GM18873 (cell line): ENCODE data around the gene OR6C68.
"Not testable (repeated sequence)": the region's sequence is repeated elsewhere in the genome, so short reads cannot be mapped to it uniquely, and the experiment has no call there.

ENCODE experiments used
- ATAC-seq: cut with Tn5 transposase; IDR thresholded peaks from one replicate; pipeline ENCODE4 v1.9.1; 2021; ENCODE audit warnings: mild to moderate bottlenecking, moderate library complexity, moderate number of reproducible peaks; ENCODE audit not compliant: unreplicated experiment, low FRiP score

The OR6C68 gene

GRCh38 chr12:55492078-55492477, at the start of gene OR6C68:
TSS of gene OR6C68 (plus strand) at chr12:55492378. CDS start at chr12:55492378, 0 bp downstream.
- ATAC-seq = no peak

- no peak for ATAC-seq
Measured at GRCh38 chr12:55443776-55444175, 48.4 kb upstream of the OR6C68 start, which contains the start of gene OR6C2. TSS of gene OR6C2 (plus strand) at chr12:55444076. CDS start at chr12:55452214, 8,138 bp downstream.

DNA sequence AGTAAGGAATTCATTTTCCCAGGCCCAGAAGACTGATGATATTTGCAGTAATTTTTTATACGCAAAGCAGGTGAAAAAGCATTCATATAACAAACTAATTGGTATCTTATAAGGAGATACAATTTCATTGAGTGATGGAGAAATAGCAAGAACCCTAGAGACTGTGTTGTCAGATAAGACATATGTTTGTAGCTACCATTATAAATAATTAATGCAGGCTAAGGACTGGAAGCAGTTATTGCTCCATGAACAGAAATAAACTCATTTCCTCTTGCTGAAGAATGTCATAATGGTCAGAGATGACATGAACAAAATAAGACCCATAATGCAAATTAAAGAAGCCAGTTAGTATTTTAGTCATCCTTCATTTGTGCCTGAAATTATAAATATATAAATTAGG, 46.8 kb upstream of the OR6C68 start:
- ATAC-seq = no peak

DNA sequence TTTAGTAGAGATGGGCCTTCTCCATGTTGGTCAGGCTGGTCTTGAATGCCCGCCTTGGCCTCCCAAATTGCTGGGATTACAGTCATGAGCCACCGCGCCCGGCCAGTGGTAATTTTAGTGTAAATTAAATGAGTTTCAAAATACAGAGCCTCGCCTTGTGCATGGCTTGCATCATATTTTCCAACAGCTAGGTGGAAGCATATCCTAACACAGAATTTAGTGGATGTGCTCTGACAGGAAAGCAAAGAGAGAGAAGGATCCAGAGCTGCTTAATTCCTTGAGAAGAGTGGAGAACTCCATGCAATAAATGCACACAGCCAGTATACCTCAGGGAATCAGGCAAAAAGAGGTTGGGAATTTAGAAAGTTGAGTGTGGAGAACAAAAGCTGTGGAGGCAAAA, 45.9 kb upstream of the OR6C68 start:
- no peak for ATAC-seq

GRCh38 chr12:55448825-55449224, 43.4 kb upstream of the OR6C68 start:
- no peak for ATAC-seq

DNA sequence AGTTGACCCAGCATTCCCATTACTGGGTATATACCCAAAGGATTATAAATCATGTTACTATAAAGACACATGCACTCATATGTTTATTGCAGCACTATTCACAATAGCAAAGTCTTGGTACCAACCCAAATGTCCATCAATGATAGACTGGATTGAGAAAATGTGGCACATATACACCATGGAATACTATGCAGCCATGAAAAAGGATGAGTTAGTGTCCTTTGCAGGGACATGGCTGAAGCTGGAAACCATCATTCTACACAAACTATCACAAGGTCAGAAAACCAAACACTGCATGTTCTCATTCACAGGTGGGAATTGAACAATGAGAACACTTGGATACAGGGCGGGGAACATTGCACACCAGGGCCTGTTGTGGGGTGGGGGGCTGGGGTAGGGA, 27.3 kb upstream of the OR6C68 start:
- ATAC-seq = not testable (repeated sequence)

DNA sequence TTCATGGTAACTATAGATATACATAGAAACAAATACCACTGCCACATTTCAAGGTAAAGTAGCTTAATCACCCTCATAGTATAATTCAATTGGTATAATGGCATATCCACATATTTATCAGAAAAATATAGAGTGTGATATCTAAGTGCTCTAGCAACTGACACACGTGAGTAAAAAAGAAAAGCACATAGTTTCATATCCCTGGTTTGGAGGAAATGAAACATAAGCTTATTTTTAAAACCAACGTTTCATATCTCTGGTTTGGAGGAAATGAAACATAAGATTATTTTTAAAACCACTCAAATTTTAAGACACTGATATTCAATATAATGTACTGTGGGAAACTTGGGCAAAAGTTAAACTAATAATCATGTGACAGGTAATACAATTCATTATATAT, 24.3 kb upstream of the OR6C68 start:
- ATAC-seq = no peak

DNA sequence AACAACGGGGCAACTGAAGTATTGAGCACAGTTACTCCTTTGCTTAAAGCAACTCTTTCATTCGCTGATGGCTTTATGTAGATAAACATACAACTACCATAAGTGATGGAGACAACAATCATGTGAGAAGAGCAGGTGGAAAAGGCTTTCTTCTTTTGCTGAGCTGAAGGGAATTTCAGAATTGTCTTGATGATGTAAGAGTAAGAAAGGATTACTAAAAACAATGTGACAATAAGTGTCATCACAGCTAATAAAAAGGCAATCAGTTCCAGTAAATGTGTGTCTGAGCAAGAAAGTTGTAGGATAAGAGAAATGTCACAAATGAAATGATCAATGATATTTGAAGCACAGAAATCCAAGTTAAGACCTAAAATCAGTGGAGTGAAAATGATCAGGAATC, 22.9 kb upstream of the OR6C68 start:
- no peak for ATAC-seq

DNA sequence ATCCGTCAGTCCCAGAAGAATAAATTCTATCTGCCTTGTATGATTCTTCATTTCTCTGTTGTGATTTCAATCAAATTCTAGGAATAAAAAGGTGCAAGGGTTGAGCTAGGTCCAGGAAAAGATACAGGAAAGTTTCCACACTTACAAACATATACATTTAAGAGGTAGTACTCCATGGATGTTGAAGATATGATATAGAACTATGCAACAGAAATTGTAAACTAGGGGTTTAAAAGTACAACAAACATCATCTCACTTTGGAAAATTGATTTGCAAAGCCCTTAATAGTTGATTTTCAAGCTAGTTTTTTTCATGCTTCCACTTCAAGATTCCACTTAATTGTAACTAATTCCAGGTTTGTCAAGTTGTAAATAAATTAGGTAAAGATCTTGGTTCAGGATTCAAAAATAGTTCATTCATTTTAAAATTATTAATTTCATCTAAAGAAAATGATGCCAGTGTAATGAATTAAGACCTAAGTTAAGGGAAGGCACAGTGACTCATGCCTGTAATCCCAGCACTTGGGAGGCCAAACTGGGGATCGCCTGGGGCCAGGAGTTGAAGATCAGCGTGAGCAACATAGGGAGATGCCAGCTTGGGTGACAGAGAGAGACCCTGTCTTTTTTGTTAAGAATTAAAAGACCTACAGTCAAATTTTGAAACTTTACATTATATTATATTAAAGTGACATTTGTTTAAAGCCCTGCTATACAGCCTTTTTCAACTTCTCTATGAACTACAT, 21.9 kb upstream of the OR6C68 start, which contains the start of gene OR6C70:
TSS of gene OR6C70 (minus strand) at position 51 of the 742 bp plus-strand sequence. CDS start at position 51, 0 bp downstream.
- ATAC-seq = no peak

- ATAC-seq = no peak
Measured at GRCh38 chr12:55472264-55472663, 19.9 kb upstream of the OR6C68 start.

GRCh38 chr12:55479136-55479535, 13.0 kb upstream of the OR6C68 start:
- ATAC-seq = not testable (repeated sequence)

DNA sequence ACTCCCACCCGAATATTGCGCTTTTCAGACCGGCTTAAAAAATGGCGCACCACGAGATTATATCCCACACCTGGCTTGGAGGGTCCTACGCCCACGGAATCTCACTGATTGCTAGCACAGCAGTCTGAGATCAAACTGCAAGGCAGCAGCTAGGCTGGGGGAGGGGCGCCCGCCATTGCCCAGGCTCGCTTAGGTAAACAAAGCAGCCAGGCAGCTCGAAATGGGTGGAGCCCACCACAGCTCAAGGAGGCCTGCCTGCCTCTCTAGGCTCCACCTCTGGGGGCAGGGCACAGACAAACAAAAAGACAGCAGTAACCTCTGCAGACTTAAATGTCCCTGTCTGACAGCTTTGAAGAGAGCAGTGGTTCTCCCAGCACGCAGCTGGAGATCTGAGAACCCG, 7.9 kb upstream of the OR6C68 start:
- not testable (repeated sequence) for ATAC-seq

- ATAC-seq = no peak
Measured at GRCh38 chr12:55495490-55495889, 3.3 kb downstream of the OR6C68 start.

DNA sequence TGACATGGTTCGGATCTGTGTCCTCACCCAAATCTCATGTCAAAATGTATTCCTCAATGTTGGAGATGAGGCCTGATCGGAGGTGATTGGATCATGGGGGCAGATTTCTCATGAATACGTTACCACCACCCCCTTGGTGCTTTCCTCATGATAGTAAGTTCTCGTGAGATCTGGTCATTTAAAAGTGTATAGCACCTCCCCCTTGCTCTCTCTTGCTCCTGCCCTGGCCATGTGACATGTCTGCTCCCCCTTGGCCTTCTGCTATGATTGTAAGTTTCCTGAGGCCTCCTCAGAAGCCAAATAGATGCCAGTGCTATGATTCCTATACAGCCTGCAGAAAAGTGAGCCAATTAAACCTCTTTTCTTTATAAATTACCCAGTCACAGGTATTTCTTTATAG, 7.1 kb downstream of the OR6C68 start:
- ATAC-seq = no peak

DNA sequence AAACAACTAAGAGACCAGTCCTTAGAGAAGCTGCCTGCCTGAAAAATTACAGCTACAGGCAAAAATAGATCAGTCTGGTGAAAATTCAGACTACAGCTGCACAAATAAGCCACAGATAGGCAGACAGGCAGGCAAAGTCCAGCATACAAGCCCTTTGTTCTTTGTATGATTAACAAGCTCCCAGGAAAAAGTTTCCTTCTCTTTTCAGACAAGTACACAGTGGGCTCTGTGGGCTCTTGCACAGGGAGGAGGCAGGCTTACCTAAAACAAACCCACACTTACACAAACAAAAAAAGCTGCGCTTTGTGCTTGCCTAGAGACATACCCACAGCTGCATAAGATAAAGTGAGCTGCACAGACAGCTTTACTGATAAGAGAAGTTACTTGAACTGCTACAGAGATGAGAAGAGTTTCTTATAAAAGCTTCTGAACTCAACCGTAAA, 7.7 kb downstream of the OR6C68 start:
- no peak for ATAC-seq

DNA sequence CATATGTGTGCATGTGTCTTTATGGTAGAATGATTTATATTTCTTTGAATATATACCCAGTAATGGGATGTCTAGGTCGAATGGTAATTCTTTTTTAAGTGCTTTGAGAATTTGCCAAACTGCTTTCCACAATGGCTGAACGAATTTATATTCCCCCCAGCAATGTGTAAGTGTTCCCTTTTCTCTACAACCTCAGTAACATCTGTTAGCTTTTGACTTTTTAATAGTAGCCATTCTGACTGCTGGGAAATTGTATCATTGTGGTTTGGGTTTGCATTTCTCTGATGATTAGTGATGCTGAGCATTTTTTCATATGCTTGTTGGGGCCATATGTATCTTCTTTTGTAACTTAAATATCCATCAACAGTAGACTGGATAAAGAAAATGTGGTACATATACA, 9.4 kb downstream of the OR6C68 start:
- ATAC-seq = no peak

DNA sequence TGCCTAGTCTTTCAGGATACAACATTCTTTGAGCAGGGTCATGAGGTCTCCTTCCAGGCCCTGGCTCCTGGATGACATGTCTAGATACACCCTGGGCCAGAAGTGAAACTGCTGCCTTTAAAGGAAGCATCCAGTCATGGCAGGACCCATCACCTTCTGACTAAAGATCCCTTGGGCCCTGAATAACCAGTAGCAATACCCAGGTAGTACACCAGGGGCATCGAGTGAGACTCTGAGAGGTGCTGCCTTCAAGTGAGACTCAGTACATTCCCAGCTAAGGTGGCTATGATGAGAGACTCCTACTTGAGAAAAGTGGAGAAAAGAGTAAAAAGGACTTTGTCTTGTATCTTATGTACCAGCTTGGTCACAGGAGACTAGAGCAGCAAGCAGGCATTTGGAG, 23.5 kb downstream of the OR6C68 start:
- no peak for ATAC-seq

DNA sequence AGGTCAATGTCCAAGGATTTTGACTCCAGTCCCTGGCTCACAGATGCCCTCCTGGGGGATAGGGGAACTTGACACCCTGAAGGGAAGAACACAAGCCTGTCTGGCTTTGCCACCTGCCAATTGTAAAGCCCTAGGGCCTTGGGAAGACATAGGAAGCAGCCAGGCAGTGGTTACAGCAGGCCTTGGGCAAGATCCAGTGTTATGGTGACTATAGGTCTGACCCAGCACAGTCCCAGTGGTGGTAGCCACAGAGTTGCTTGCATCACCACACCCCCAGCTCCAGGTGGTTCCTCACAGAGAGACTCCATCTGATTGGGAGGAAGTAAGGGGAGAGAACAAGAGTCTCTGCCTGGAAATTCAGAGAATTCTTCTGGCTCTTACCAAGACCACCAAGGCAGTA, 24.2 kb downstream of the OR6C68 start:
- ATAC-seq = no peak
